Measurements from ENCODE around the gene GSK3B. TPM values are rescaled to one million over a fixed set of nuclear protein-coding genes. Genes with fewer than 3 reads are reported as not detected.

The GSK3B gene
- total and polyA plus RNA-seq, 2 donors (not counting 1 experiment from before 2014, with no cell fraction given), result 12.3 to 33.3 TPM

GRCh38 chr3:120048355-120049041 is 45.7 kb downstream of the GSK3B start:
- H3K27me3 ChIP-seq (replicated peaks in 1 of 4; ENCODE audit: control extremely low read depth in 1 of 4, control insufficient read depth in 3 of 4, insufficient read depth in 4 of 4, low read length in 3 of 4), result no peaks in the 10 kb centered on the region

GRCh38 chr3:120047686-120048085 is 46.6 kb downstream of the GSK3B start:
- DNase-seq (no peak), ATAC-seq (ENCODE audit: low read depth) (no peak)
- Histone ChIP-seq H3K36me3 (replicated peaks in 1 of 2; ENCODE audit: control extremely low read depth in 1 of 2, control insufficient read depth in 1 of 2, extremely low read depth in 1 of 2, insufficient read depth in 2 of 2, low read length in 1 of 2) (peaks cover 0 to 6% of the 10 kb centered on the region in 2 experiments), H4K20me1 (ENCODE audit: control insufficient read depth, insufficient read depth, low read length, poor library complexity, severe bottlenecking) (peaks cover 45% of the 10 kb centered on the region), H3K9ac (ENCODE audit: low read length) (no peak overlapping the region), H3K4me2 (replicated peaks; ENCODE audit: low read depth, low read length, poor library complexity, severe bottlenecking) (no peak overlapping the region), H3K79me2 (ENCODE audit: control insufficient read depth, insufficient read depth, low read length) (peaks cover 95% of the 10 kb centered on the region), H3K27ac (ENCODE audit: low read length in 2 of 2) (no peak overlapping the region), H3K27me3 (replicated peaks in 1 of 4; ENCODE audit: control extremely low read depth in 1 of 4, control insufficient read depth in 3 of 4, insufficient read depth in 4 of 4, low read length in 3 of 4) (no peaks in the 10 kb centered on the region), H3K4me3 (ENCODE audit: control extremely low read depth in 1 of 5, extremely low read depth in 1 of 5, insufficient read depth in 1 of 5, low read depth in 2 of 5, low read length in 4 of 5) (no peak overlapping the region), H3K9me3 (ENCODE audit: control extremely low read depth in 1 of 3, control insufficient read depth in 2 of 3, insufficient read depth in 1 of 3, low read length in 2 of 3) (peaks cover 2 to 29% (median 23%) of the 10 kb centered on the region in 3 donors), H3K4me1 (ENCODE audit: control insufficient read depth in 2 of 2, insufficient read depth in 2 of 2, low read length in 2 of 2) (peaks cover 18 to 36% of the 10 kb centered on the region in 2 donors), H2AFZ (ENCODE audit: insufficient read depth, low read depth, low read length, poor library complexity, severe bottlenecking) (no peak overlapping the region)
- Mint-ChIP-seq H3K27ac (no peak overlapping the region), H3K27me3 (no peaks in the 10 kb centered on the region), H3K4me1 (peaks cover 44% of the 10 kb centered on the region), H3K4me3 (no peak overlapping the region), H3K9me3 (ENCODE audit: insufficient read depth) (peaks cover 15% of the 10 kb centered on the region)
- POLR2A ChIA-PET, result no interaction called here
- CTCF ChIA-PET, result no interaction called here
- TF ChIP-seq, protein P1, sequence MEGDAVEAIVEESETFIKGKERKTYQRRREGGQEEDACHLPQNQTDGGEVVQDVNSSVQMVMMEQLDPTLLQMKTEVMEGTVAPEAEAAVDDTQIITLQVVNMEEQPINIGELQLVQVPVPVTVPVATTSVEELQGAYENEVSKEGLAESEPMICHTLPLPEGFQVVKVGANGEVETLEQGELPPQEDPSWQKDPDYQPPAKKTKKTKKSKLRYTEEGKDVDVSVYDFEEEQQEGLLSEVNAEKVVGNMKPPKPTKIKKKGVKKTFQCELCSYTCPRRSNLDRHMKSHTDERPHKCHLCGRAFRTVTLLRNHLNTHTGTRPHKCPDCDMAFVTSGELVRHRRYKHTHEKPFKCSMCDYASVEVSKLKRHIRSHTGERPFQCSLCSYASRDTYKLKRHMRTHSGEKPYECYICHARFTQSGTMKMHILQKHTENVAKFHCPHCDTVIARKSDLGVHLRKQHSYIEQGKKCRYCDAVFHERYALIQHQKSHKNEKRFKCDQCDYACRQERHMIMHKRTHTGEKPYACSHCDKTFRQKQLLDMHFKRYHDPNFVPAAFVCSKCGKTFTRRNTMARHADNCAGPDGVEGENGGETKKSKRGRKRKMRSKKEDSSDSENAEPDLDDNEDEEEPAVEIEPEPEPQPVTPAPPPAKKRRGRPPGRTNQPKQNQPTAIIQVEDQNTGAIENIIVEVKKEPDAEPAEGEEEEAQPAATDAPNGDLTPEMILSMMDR (IDR thresholded peaks at IDR 0.05), result no peak
- TF ChIP-seq EZH2 (IDR thresholded peaks at IDR 0.05; ENCODE audit: borderline replicate concordance, insufficient read depth, low read depth, low read length, poor library complexity, severe bottlenecking), result no peak
- no CpG with 5 or more reads among the region's 1 CpG for WGBS (ENCODE audit: insufficient coverage)
- intact Hi-C loops (cut with micrococcal nuclease), result no loop called here

More at GRCh38 chr3:120048355-120049041, 45.7 kb downstream of the GSK3B start:
- intact Hi-C loops (cut with micrococcal nuclease), result no loop called here
- Histone ChIP-seq H3K4me1 (ENCODE audit: control insufficient read depth in 2 of 2, insufficient read depth in 2 of 2, low read length in 2 of 2) (peaks cover 21 to 38% of the 10 kb centered on the region in 2 donors), H3K4me3 (ENCODE audit: control extremely low read depth in 1 of 5, extremely low read depth in 1 of 5, insufficient read depth in 1 of 5, low read depth in 2 of 5, low read length in 4 of 5) (no peak overlapping the region), H3K4me2 (replicated peaks; ENCODE audit: low read depth, low read length, poor library complexity, severe bottlenecking) (no peak overlapping the region), H3K79me2 (ENCODE audit: control insufficient read depth, insufficient read depth, low read length) (peaks cover 95% of the 10 kb centered on the region), H3K36me3 (replicated peaks in 1 of 2; ENCODE audit: control extremely low read depth in 1 of 2, control insufficient read depth in 1 of 2, extremely low read depth in 1 of 2, insufficient read depth in 2 of 2, low read length in 1 of 2) (peaks cover 0 to 6% of the 10 kb centered on the region in 2 experiments), H3K9me3 (ENCODE audit: control extremely low read depth in 1 of 3, control insufficient read depth in 2 of 3, insufficient read depth in 1 of 3, low read length in 2 of 3) (peaks cover 2 to 23% (median 23%) of the 10 kb centered on the region in 3 donors), H4K20me1 (ENCODE audit: control insufficient read depth, insufficient read depth, low read length, poor library complexity, severe bottlenecking) (peaks cover 49% of the 10 kb centered on the region), H3K9ac (ENCODE audit: low read length) (no peak overlapping the region), H3K27ac (ENCODE audit: low read length in 2 of 2) (no peak overlapping the region), H2AFZ (ENCODE audit: insufficient read depth, low read depth, low read length, poor library complexity, severe bottlenecking) (no peak overlapping the region)
- Mint-ChIP-seq H3K27me3 (no peaks in the 10 kb centered on the region), H3K9me3 (ENCODE audit: insufficient read depth) (peaks cover 12% of the 10 kb centered on the region), H3K4me1 (peaks cover 50% of the 10 kb centered on the region), H3K27ac (no peak overlapping the region), H3K4me3 (no peak overlapping the region)
- TF ChIP-seq EZH2 (IDR thresholded peaks at IDR 0.05; ENCODE audit: borderline replicate concordance, insufficient read depth, low read depth, low read length, poor library complexity, severe bottlenecking), result no peak
- TF ChIP-seq, protein P1 (IDR thresholded peaks at IDR 0.05), result no peak
- CTCF ChIA-PET, result no interaction called here
- POLR2A ChIA-PET, result no interaction called here
- no peak for ATAC-seq (ENCODE audit: low read depth)
- DNase-seq, result no peak

Measured in B cell (primary cell).